Endothelial cell (in vitro differentiated cells): ENCODE data around the gene DCD. TPM values are rescaled to one million over a fixed set of nuclear protein-coding genes. Genes with fewer than 3 reads are reported as not detected.
"Not testable (repeated sequence)": the region's sequence is repeated elsewhere in the genome, so short reads cannot be mapped to it uniquely, and the experiment has no call there.

ENCODE experiments used
- DNase-seq: peaks from one replicate; pipeline ENCODE4 v3.0.0; 2021; ENCODE audit warnings: low spot score
- H3K27ac Mint-ChIP-seq: one replicate; pipeline ENCODE4 v1.8.0; 2021; ENCODE audit warnings: mixed read lengths, inconsistent platforms; ENCODE audit not compliant: unreplicated experiment
- H3K27me3 Mint-ChIP-seq: one replicate; pipeline ENCODE4 v1.8.0; 2021; ENCODE audit warnings: mild to moderate bottlenecking, moderate library complexity, mixed read lengths, inconsistent platforms; ENCODE audit not compliant: unreplicated experiment
- H3K36me3 Mint-ChIP-seq: one replicate; pipeline ENCODE4 v1.8.0; 2021; ENCODE audit warnings: mild to moderate bottlenecking, low read depth, mixed read lengths, inconsistent platforms; ENCODE audit not compliant: unreplicated experiment
- H3K4me1 Mint-ChIP-seq: one replicate; pipeline ENCODE4 v1.8.0; 2021; ENCODE audit warnings: mild to moderate bottlenecking, mixed read lengths, inconsistent platforms; ENCODE audit not compliant: unreplicated experiment
- H3K4me3 Mint-ChIP-seq: one replicate; pipeline ENCODE4 v1.8.0; 2021; ENCODE audit warnings: mild to moderate bottlenecking, mixed read lengths, inconsistent platforms; ENCODE audit not compliant: unreplicated experiment
- H3K9me3 Mint-ChIP-seq: one replicate; pipeline ENCODE4 v1.8.0; 2021; ENCODE audit warnings: mixed read lengths, inconsistent platforms; ENCODE audit not compliant: unreplicated experiment
- total RNA-seq: library from RNA; stranded (reverse); fragmentation: NEBNext Ultra II Directional; extraction: Animal tissue kit (Norgen Biotek cat#: 25700); gene quantifications from one replicate; pipeline ENCODE4 v1.2.1, GENCODE V29; 2021; ENCODE audit not compliant: unreplicated experiment
- TF ChIP-seq, protein P1 (sequence below): fragments of 200-600 bp; sonication (generic); IDR thresholded peaks from one replicate; pipeline ENCODE4 v1.5.0; 2021; ENCODE audit warnings: antibody characterized with exemption; ENCODE audit not compliant: unreplicated experiment

Gene DCD
- total RNA-seq, 1 donor from 2014 or later, result not detected

DNA sequence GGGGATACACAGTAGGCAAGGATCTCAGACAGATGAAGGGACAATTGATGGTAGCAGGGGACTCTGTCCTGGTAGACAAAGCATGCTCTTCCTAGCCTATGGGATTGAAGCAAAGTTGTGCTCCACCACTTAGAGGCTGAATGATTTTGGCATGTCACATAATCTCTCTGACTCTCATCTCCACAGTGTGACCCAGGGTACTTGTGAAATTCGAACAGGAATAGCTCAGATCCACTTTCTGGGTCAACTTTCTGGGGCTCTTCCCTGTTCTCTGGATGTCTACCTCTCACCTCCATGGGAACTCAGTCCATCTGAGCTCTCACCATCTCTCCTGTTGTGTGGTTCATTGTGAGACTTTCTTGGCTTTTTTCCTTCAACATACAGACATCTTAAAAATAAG is 1.7 kb upstream of the DCD start:
- Mint-ChIP-seq H3K27ac (no peak overlapping the region), H3K4me3 (no peak overlapping the region), H3K27me3 (peaks cover 4% of the 10 kb centered on the region), H3K36me3 (no peaks in the 10 kb centered on the region), H3K4me1 (peaks cover 10% of the 10 kb centered on the region), H3K9me3 (no peaks in the 10 kb centered on the region)
- TF ChIP-seq, protein P1, sequence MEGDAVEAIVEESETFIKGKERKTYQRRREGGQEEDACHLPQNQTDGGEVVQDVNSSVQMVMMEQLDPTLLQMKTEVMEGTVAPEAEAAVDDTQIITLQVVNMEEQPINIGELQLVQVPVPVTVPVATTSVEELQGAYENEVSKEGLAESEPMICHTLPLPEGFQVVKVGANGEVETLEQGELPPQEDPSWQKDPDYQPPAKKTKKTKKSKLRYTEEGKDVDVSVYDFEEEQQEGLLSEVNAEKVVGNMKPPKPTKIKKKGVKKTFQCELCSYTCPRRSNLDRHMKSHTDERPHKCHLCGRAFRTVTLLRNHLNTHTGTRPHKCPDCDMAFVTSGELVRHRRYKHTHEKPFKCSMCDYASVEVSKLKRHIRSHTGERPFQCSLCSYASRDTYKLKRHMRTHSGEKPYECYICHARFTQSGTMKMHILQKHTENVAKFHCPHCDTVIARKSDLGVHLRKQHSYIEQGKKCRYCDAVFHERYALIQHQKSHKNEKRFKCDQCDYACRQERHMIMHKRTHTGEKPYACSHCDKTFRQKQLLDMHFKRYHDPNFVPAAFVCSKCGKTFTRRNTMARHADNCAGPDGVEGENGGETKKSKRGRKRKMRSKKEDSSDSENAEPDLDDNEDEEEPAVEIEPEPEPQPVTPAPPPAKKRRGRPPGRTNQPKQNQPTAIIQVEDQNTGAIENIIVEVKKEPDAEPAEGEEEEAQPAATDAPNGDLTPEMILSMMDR, result no peak
- no peak for DNase-seq

DNA sequence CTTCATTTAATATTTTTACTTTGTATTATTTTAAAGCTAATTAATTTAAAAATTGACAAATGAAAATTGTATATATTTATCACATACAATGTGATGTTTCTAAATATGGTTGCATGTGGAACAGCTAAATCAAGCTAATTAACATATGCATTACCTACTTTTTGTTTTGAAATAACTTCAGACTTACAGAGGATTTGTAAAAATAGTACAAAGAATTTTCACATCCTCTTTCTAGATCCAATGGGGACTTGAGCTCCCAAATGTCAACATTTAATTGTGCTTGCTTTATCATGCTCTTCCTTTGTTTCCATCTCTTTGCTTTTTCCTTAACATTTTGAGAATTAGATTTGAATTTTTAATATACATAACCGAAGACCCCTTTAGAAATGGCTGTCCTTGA is 6.6 kb downstream of the DCD start:
- Mint-ChIP-seq H3K9me3 (no peaks in the 10 kb centered on the region), H3K27ac (no peak overlapping the region)

DNA sequence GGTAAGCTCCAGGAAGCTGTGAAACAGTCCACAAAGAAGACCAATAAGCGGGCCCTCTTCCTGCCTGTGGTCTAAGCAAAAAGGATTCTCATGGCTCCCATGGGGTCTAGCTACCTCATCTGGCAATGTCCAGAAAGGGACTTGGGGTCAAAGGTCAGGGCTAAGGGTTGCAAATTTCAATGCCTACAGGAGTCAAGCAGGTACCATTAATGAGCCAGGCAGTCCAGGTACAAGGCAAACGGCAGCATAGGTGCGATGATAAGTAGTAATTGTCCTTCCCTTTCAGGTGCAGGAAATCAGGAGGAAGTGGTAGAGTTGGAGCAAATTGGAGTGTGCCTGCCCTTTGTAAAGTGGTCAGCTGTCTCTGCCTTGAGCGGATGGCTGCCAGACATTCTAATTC is 7.1 kb downstream of the DCD start:
- Mint-ChIP-seq H3K4me1 (no peaks in the 10 kb centered on the region), H3K27me3 (no peaks in the 10 kb centered on the region), H3K36me3 (no peaks in the 10 kb centered on the region), H3K27ac (no peak overlapping the region), H3K9me3 (no peaks in the 10 kb centered on the region), H3K4me3 (no peak overlapping the region)
- TF ChIP-seq, protein P1, result no peak
- no peak for DNase-seq

More for the DNA sequence above, 6.6 kb downstream of the DCD start:
- DNase-seq, result no peak
- no peaks in the 10 kb centered on the region for H3K27me3 Mint-ChIP-seq
- H3K36me3 Mint-ChIP-seq, result no peaks in the 10 kb centered on the region
- no peaks in the 10 kb centered on the region for H3K4me1 Mint-ChIP-seq
- no peak overlapping the region for H3K4me3 Mint-ChIP-seq
- TF ChIP-seq, protein P1, result no peak

DNA sequence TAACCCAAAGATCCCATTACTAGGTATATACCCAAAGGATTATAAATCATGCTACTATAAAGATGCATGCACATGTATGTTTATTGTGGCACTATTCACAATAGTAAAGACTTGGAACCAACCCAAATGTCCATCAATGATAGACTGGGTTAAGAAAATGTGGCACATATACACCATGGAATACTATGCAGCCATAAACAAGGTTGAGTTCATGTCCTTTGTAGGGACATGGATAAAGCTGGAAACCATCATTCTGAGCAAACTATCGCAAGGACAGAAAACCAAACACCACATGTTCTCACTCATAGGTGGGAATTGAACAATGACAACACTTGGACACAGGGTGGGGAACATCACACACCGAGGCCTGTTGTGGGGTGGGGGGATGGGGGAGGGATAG is 9.1 kb downstream of the DCD start:
- not testable (repeated sequence) for H3K36me3 Mint-ChIP-seq, H3K9me3 Mint-ChIP-seq, DNase-seq, H3K27me3 Mint-ChIP-seq, H3K4me1 Mint-ChIP-seq, H3K4me3 Mint-ChIP-seq, H3K27ac Mint-ChIP-seq

DNA sequence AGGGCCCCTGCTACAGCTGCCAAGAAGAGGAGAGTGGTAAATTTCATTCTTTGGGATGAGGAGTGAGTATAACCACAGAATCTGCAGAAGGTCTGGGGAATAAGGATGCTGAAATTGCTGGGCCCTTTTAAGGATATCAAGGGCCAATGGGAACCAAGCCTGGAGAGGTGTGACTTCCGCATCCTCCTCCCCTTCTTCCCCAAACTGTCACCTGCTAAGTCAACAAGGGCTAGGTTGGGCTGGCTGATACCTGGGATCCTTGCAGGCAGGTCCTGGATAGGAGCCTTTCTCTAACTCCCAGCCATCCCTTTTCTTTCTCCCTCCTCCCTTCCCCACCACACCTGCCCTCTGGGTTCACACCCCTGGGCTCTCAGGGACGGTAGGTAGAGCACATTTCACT is 13.4 kb downstream of the DCD start, which contains the start of gene LACRT:
Gene LACRT (minus strand): TSS at position 101 of the 400 bp plus-strand sequence. CDS start 54 bp downstream, at position 47.
- no peak for DNase-seq
- H3K27me3 Mint-ChIP-seq, result peaks cover 8% of the 10 kb centered on the region
- H3K4me3 Mint-ChIP-seq, result peak within 1 kb of the TSS; percentile 12
- H3K36me3 Mint-ChIP-seq, result no peaks in the 10 kb centered on the region
- H3K4me1 Mint-ChIP-seq, result no peaks in the 10 kb centered on the region
- TF ChIP-seq, protein P1, result no peak
- H3K27ac Mint-ChIP-seq, result no peak within 1 kb of the TSS
- no peaks in the 10 kb centered on the region for H3K9me3 Mint-ChIP-seq
